Ishikawa (cell line): ENCODE data around the gene ABCC11.

Source experiments
- CEBPB ChIP-seq: IDR thresholded peaks from 2 replicates; pipeline ENCODE4 v1.6.1; 2012
- CREB1 ChIP-seq: IDR thresholded peaks from 2 replicates; pipeline ENCODE4 v1.6.1; 2012; ENCODE audit warnings: low read depth
- EGR1 ChIP-seq: IDR thresholded peaks from 2 replicates; pipeline ENCODE4 v1.6.1; 2012
- EP300 ChIP-seq: IDR thresholded peaks from 2 replicates; pipeline ENCODE4 v1.6.1; 2012; ENCODE audit warnings: borderline replicate concordance
- FOXM1 ChIP-seq: IDR thresholded peaks from 2 replicates; pipeline ENCODE4 v1.6.1; 2012; ENCODE audit warnings: low read depth, borderline replicate concordance
- NFIC ChIP-seq: IDR thresholded peaks from 2 replicates; pipeline ENCODE4 v1.6.1; 2012
- RAD21 ChIP-seq: IDR thresholded peaks from 2 replicates; pipeline ENCODE4 v1.6.1; 2012; ENCODE audit warnings: low read depth
- TAF1 ChIP-seq: IDR thresholded peaks from 2 replicates; pipeline ENCODE4 v1.6.1; 2012; ENCODE audit warnings: low read depth, mild to moderate bottlenecking
- TCF12 ChIP-seq: IDR thresholded peaks from 2 replicates; pipeline ENCODE4 v1.6.1; 2012; ENCODE audit warnings: low read depth
- TEAD4 ChIP-seq: IDR thresholded peaks from 2 replicates; pipeline ENCODE4 v1.6.1; 2012
- USF1 ChIP-seq: IDR thresholded peaks from 2 replicates; pipeline ENCODE4 v1.6.1; 2012
- YY1 ChIP-seq: IDR thresholded peaks from 2 replicates; pipeline ENCODE4 v1.6.1; 2012; ENCODE audit warnings: low read depth
- ZBTB7A ChIP-seq: IDR thresholded peaks from 2 replicates; pipeline ENCODE4 v1.6.1; 2012; ENCODE audit warnings: low read depth
- TF ChIP-seq, protein P1 (sequence below): IDR thresholded peaks from 2 replicates; pipeline ENCODE4 v1.6.1; 2012; ENCODE audit warnings: low read depth, mild to moderate bottlenecking
- TF ChIP-seq, protein P2 (sequence below): IDR thresholded peaks from 2 replicates; pipeline ENCODE4 v1.6.1; 2012

The ABCC11 gene

DNA sequence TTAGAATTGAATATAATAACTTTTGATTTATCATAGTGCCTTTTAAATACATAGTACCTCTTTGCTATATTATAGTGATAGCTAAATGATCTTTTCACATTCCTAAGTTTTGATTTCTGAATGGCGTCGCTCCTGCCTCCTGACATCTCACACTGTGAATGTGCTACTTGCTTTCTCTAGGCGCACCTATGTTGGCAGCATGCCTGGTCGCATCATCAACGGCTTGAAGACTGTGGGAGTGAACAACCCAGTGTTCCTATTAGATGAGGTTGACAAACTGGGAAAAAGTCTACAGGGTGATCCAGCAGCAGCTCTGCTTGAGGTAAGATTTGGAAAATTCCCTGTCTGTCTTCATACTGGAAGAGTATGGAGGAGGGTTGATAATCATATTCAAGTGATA, 29.8 kb upstream of the ABCC11 start:
- TF ChIP-seq, protein P1, sequence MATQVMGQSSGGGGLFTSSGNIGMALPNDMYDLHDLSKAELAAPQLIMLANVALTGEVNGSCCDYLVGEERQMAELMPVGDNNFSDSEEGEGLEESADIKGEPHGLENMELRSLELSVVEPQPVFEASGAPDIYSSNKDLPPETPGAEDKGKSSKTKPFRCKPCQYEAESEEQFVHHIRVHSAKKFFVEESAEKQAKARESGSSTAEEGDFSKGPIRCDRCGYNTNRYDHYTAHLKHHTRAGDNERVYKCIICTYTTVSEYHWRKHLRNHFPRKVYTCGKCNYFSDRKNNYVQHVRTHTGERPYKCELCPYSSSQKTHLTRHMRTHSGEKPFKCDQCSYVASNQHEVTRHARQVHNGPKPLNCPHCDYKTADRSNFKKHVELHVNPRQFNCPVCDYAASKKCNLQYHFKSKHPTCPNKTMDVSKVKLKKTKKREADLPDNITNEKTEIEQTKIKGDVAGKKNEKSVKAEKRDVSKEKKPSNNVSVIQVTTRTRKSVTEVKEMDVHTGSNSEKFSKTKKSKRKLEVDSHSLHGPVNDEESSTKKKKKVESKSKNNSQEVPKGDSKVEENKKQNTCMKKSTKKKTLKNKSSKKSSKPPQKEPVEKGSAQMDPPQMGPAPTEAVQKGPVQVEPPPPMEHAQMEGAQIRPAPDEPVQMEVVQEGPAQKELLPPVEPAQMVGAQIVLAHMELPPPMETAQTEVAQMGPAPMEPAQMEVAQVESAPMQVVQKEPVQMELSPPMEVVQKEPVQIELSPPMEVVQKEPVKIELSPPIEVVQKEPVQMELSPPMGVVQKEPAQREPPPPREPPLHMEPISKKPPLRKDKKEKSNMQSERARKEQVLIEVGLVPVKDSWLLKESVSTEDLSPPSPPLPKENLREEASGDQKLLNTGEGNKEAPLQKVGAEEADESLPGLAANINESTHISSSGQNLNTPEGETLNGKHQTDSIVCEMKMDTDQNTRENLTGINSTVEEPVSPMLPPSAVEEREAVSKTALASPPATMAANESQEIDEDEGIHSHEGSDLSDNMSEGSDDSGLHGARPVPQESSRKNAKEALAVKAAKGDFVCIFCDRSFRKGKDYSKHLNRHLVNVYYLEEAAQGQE = no peak
- TF ChIP-seq ZBTB7A (no peak), YY1 (no peak), NFIC (no peak), TCF12 (no peak), TEAD4 (no peak), EP300 (no peak), TAF1 (no peak), FOXM1 (no peak), EGR1 (no peak), RAD21 (no peak), CEBPB (no peak), USF1 (no peak), CREB1 (no peak)
- TF ChIP-seq, protein P2, sequence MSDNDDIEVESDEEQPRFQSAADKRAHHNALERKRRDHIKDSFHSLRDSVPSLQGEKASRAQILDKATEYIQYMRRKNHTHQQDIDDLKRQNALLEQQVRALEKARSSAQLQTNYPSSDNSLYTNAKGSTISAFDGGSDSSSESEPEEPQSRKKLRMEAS = no peak

DNA sequence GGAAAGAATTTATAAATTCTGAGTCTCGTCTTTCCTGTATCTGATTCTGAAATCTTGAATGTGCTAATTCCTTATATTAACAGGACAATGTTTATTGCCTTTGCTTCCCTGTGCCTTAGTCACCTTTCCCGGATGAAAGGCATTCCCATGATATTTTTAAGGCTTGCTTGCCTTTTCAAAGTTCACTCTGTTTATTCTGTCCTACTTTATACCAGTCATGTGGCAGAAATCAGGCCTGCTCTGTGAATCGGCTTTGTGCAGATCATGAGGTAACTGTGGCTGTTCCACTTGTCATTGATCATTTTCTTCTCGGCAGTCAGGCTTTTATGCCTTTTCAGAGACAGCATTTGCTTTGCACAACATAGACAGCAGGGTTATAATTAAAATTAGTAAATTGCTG, 28.8 kb upstream of the ABCC11 start:
- TF ChIP-seq TCF12 = no peak
- TF ChIP-seq CREB1 = no peak
- no peak for TF ChIP-seq NFIC
- TF ChIP-seq EP300 = no peak

- TF ChIP-seq FOXM1 = no peak
- no peak for TF ChIP-seq CEBPB
- TF ChIP-seq TEAD4 = no peak
- TF ChIP-seq USF1 = no peak
- no peak for TF ChIP-seq RAD21
- TF ChIP-seq, protein P2 = no peak
- no peak for TF ChIP-seq CREB1
- TF ChIP-seq ZBTB7A = no peak
- TF ChIP-seq NFIC = no peak
- TF ChIP-seq, protein P1 = no peak
- TF ChIP-seq TCF12 = no peak
- TF ChIP-seq EP300 = no peak
- TF ChIP-seq TAF1 = no peak
- no peak for TF ChIP-seq EGR1
- no peak for TF ChIP-seq YY1
Measured at GRCh38 chr16:48274476-48274875, 27.1 kb upstream of the ABCC11 start.

DNA sequence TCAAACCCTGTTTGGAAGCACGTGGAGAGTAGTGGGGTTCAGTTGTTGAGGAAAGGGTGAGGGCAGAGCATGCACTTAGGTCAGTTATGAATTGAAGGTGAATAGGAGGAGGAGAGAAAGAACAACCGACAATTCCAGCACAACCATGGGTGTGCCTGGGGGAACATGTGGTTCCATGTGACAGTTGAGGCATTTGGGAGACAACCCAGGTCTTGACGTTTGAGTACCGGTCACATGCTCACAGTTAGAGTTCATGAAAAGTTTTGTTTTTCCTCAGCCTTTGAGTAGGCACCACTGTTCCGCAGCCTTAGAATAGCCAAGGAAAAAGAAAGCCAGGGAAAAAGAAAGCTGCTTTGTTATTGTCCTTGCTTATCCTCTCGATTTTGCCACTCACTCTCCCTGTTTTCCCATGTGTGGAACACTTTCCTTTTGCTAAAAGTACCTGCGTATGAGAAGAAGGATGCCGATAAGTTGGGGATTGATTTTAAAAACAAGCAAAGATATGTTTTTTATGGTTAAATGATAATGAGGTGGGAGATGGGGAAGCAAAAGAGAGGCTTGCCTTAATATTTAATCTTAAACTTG, 25.6 kb upstream of the ABCC11 start:
- no peak for TF ChIP-seq EP300
- no peak for TF ChIP-seq EGR1
- no peak for TF ChIP-seq CEBPB
- no peak for TF ChIP-seq FOXM1
- no peak for TF ChIP-seq YY1
- TF ChIP-seq, protein P2 = no peak
- TF ChIP-seq, protein P1 = no peak
- TF ChIP-seq ZBTB7A = no peak
- no peak for TF ChIP-seq NFIC
